Left renal cortex interstitium (tissue), 4 donors: Measurements from ENCODE around the gene MCAT. TPM values are rescaled to one million over a fixed set of nuclear protein-coding genes. Genes with fewer than 3 reads are reported as not detected.
"Not testable (repeated sequence)": the region's sequence is repeated elsewhere in the genome, so short reads cannot be mapped to it uniquely, and the experiment has no call there.

Experiments used
- DNase-seq, 4 donors: peaks; one replicate each; pipeline ENCODE4 v3.0.0-alpha.2; 2013; ENCODE audit warnings: low read depth in 4 of 4, low spot score in 2 of 4, missing footprints in 1 of 4
- polyA plus RNA-seq, 4 donors: library from polyadenylated mRNA; unstranded; fragments of 120-200 nt; gene quantifications; one replicate each; pipeline ENCODE4 v1.2.1, GENCODE V29; 2013; ENCODE audit not compliant: insufficient read length in 4 of 4

Gene MCAT
- polyA plus RNA-seq, 4 donors: 19.8 to 28.3 (median 24.9) TPM

DNA sequence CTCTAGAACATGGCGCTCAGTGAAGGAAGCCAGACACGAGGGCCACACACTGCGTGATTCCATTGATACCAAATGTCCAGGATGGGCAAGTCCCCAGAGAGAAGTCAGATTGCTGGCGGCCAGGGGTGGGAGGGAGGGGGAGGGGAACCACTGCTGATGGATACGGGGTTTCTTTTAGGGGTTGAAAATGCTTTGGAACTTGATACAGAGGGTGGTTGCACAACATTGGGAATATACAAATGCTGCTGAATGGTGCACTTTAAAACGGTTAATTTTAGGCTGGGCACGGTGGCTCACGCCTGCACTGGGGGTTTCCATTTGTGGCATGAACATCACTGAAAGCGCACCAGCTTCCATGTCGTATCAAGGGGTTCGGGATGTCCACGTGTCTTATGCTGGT lies 13.2 kb upstream of the MCAT start:
- DNase-seq: no peak

DNA sequence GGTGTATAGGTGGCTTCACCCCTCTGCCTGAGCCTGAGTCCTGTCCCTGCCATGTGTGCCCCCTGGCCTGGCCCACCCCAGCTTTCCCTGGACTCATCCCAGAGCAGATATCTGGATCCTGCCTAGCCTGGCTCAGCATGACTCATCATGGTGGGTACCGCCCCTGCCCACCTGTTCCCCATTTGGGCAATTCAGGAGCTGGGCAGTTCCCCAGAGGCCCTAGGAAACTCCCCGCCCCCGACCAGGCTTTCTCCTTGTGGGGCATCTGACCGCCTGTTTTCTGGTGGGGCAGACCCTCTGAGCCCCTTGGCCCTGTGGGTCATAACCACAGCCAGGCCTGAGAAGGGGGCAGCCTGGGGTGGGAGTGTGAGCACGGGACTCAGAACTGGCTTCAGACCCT lies 12.6 kb upstream of the MCAT start:
- DNase-seq: no peak

DNA sequence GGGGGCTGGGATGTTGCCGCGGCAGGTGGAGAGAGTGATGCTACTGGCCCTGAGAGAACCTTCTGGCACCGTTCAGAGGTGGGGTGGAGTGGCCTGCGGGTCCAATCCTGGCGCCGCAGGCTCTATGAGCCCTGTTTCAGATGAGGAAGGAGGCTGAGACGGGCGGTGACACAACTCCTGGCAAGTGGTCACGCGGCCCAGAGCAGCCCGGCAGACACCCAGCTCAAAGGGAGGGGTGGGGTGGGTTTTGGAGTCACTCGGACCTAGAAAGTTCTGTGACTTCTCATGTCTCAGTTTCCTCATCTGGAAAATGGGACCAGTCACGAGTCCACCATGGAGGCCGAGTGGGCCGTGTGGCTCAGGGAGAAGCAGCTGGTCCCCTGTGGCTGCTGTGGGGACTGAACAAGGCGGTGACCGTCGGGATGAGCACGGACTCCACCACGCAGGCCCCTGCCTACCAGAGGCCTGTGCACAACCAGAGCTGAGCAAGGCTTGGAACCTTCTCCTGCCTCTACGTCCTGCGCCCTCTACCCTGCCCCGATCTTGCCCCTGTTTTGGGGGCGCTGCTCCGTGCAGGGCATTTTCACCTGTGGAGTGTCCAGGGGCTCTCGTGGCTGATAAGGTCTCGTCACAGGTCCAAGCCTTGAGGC lies 11.8 kb upstream of the MCAT start:
- no peak for DNase-seq

DNA sequence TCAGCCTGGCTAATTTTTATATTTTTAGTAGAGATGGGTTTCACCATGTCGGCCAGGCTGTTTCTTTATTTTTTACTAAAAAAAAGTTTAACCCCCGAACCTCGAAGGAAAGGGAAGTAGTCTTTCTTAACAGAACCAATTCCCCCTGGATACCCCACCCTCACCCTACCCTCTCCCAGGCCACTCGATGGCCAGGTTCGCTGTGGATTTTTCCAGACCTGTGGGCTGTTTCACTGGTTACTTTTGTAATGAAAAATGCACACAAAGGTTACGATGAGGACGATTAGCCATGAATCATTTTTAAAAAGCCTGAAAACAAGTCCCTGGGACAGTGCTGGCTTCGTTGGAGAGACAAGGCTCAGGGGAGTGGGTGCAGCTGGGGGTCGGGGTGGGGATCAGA lies 10.7 kb upstream of the MCAT start:
- DNase-seq: no peak

DNA sequence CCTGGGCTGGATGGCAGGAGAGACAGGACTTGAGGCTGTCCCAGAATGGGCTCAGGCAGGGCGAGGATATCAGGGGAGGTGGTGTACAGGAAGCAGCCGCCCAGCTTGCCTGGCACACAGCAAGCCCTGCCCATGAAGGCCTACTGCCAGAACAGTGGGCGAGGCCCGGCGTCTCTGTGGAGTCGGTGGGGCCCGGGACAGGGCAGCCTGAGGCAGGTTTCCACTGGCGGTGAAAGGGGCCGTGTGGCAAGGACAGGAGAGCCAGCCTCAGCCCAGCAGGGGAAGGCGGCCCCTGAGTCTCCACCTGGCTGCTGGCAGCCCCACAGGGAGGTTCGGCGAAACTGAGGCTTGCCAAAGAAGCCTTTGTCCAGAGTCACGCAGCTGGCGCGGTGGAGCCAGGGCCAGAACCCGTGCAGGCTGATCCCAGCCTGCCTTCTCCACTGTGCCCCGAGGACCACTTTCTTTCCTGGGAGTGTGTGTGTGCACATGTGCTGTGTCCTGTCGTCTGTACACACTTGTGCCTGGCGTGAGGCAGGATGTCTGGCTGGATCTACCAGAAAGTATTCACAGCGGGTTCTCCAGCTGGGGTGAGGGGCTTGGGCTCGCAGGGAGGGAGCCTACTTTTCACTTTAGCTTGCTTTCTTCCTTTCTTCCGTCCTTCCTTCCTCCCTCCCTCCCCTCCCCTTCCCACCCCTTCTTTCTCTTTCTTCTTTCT lies 9.3 kb upstream of the MCAT start:
- DNase-seq: no peak

DNA sequence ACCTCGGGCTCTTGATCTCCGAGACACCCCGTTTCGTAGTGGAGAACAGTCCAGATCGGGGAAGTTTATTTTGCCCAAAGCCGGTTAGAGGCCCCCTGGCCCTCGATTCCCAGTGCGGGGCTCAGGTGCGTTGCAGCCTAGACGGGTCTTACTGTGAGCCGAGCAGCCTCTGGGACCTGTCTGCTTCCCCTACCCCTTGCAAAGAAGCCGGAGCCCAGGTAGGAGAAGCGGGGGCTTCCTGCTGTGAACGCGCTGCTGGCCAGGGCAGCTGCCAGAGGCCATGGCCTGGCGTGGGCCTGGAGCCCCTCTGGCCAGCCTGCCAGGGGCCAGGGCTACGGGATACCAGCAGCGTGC lies 8.8 kb upstream of the MCAT start:
- no peak for DNase-seq

DNA sequence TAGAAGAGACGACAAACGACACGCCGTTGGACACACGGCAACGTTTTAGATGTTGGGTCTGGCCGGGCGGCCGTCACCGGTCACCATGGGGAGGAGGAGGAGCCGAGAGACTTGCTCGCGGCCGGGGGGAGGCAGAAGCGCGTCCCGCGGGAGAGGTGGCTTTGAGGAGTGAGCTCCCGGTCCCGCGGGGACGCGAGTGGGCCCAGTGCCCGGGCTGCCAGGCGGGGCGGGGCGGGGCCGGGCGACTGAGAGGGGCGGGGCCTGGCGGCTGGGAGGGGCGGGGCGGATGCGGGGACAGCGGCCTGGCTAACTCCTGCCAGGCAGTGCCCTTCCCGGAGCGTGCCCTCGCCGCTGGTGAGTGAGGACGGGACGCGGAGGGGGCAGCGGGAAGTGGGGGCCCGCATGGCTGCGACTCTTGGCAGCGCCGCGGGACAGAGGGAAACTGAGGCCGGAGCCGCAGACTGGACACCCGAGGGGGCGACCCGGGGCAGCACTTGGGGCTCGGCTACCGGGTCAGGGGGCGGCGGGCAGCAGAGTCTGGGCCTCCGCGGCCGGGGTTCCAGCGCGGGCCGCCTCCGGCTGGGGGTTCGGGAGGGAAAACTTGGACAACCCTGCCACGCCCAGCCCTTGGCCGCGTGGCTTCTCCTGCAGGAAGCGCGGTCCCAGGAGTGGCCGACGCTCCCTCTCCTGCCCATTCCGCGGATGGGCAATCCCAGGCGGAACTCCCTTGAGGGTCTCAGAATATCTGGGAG lies 8.2 kb upstream of the MCAT start, which contains the start of gene TSPO:
TSS of gene TSPO (plus strand) at position 309 of the 752 bp plus-strand sequence. CDS start 7,680 bp downstream, outside the sequence.
- no peak for DNase-seq

DNA sequence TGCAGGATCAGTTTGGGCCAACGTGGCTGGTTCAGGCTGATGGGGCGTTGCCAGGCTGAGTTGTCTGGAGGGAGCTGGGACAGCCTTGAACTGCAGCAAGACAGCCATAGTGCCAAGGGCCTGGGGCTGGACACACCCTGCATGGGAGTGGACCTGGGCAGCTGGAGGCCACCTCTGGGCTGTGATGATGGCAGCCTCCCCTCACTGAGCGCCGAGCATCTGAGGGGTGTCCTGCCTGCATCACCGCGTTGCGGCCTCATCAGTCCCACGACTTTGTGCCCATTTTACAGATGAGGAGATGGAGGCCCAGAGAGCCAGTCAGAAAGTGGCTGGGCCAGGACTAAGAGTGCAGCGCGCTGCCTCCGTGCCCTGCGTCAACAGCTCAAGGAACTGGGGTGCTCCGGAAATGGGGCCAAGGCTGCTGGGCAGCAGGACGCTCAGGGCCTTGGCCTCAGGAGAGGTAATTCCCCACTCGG lies 7.6 kb upstream of the MCAT start:
- DNase-seq: no peak

DNA sequence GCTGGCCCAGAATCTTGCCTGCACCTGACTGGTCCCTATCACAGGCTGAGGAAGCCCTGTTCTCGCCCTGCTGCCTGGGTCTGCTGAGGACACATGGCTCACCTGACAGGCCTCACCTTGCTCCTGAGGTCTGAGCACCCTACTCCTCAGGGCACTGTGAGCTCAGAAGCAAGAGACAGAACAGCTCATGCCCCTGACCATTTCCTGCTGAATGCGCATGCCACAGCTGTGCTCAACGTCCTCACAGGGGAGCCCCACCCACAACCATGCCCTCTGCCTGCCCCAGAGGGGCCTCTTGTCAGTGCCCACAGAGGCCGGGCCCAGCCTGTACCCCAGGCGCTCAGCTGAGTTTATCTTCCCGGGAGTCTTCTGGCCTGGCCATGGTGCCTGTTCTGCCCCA lies 5.4 kb upstream of the MCAT start:
- DNase-seq: no peak

DNA sequence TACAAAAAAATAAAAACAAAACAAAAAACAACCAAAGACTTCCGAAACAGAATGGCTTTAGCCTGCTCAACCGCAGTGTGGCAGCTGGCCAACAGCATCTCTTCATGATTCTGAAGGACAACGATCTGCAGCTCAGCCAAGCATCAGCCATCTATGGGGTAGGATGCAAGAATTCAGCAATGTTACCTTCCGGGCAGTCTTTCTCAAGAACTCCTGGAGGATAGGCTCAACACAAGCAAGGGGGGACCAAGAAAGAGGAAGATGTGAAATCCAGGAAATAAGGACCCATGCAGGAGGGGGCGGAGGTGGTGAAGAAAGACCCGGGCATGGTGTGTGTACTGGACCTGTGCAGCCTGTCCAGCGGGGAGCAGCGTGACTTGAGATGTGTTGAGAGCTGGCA lies 4.6 kb upstream of the MCAT start:
- no peak for DNase-seq

DNA sequence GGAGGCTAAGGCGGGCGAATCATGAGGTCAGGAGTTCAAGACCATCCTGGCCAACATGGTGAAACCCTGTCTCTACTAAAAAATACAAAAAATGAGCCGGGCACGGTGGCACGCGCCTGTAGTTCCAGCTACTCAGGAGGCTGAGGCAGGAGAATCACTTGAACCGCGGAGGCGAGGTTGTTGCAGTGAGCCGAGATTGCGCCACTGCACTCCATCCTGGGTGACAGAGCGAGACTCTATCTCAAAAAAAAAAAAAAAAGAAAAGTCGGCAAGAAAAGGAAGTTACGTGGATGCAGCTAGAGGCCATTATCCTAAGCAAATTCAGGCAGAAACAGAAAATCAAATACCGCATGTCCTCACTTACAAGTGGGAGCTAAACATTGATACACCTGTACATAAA lies 3.1 kb upstream of the MCAT start:
- not testable (repeated sequence) for DNase-seq

DNA sequence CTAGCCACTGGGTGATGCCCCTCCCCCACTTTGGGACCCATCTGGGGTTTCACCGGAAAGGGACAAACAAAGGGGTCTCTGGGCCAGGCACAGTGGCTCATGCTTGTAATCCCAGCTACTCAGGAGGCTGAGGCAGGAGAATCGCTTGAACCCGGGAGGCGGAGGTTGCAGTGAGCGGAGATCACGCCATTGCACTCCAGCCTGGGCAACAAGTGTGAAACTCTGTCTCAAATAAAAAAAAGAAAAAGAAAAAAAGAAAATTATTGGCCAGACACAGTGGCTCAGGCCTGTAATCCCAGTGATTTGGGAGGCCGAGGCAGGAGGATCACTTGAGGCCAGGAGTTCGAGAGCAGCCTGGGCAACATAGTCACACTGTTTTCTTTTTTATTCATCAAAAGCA lies 2.2 kb upstream of the MCAT start:
- not testable (repeated sequence) for DNase-seq

DNA sequence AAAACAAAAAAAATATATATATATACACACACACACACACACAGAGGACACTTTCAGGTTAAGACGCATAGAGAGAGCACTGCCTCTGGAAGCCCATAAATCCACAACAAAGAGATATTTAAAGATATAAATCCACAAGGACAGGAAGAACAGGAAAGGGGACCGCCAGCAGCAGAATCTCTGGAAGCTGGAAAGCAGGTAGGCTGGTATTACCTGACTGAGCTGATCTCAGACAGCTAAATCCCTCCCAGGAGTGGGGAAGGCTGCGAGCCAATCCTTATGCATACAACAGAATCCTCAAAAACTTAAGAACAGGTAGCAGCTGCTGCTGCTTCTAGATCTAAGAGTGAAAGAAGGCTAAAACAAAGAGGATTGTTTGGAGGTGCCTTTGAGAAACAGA lies 1.8 kb upstream of the MCAT start:
- DNase-seq: no peak

DNA sequence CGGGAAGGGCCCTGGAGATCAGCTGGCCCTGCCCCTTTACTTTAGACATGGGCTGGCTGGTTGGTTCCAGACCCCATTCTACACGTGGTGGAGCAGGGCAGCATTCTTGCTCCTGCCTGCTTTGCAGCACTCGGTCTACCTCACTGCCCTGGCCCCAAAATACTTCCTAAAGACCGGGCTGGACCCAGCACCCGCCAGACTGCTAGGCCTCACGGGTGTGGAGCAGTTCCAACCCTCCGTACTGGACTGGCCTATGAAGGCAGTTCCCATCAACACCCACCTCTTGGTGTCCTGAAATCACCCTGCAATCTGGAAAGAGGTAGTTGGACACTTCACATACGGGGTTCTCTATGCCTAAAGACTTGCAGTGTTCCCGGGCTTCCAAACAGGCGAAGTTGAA lies 6.4 kb downstream of the MCAT start:
- DNase-seq: no peak

DNA sequence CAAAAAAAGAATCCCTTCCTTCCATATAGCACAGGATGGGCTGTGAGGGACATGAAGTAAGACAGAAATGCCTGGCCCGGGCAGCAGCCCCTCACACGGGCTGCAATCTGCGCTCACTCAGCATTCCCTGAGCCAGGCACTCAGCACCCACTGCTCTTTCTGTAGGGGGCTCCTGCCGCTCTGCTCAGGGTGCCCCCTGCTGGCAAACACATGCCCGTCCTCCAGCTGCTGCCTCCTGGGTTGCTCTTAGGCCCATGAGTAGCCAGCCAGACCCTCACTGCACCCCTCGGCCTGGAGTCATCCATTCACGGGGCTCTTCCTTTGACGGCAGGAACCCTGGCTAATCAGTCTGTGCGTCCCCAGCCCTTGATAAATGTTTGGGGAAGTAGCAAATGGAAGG lies 6.9 kb downstream of the MCAT start:
- DNase-seq: no peak

DNA sequence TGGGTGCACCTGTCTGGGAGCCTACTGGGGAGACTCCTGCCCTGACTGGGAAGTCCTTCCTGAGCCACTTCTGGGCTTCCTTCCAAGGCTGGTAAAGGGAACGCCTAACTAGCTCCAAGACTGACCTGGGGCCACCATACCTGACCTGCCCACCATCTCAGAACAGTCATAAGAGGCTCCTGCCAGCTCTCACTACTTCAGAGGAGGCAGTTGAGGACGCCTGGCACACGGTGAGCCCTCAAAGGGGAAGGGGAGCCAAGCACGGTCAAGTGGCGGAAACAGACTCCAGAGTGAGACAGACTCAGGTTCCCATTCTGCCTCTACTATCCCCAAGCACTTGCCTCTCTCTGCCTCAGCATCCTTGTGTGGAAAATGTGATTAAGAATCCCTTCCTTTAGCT lies 7.6 kb downstream of the MCAT start:
- DNase-seq: no peak

DNA sequence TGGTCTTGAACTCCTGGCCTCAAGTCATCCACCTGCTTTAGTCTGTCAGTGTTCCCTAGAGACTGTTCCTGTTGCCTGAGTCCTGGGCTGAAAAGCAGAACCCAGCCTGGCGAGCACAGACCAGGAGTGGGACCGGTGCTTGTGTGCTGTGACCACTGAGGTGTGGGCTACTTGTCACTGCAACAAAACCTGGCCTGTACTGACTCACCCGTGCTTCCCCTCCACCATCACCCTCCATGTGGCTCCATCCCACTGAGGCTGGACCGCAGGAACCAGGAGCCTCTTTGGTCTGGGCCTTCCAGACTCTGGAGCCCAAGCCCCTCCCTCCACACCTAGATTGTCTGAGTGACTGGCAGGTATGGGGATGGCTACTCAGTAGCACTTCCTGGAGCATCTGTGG lies 8.6 kb downstream of the MCAT start:
- DNase-seq: no peak

DNA sequence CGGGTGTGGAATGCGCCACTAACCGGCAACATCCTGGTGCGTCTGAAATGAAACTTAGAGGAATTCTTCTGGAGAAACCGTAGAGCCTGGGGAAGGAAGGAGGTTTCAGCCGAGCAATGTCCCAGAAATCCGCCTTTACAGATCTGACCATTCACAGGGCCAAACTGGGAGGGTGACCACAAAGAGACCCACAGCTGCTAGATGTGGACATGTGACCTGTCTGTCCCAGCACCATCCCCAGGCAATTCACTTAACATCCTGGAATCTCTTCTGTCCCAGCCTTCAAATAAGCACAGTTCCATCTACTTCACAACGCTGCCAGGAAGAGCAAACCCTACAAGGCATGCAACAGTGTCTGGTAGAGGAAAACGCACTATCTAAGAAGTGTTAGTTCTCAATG lies 9.8 kb downstream of the MCAT start:
- no peak for DNase-seq

DNA sequence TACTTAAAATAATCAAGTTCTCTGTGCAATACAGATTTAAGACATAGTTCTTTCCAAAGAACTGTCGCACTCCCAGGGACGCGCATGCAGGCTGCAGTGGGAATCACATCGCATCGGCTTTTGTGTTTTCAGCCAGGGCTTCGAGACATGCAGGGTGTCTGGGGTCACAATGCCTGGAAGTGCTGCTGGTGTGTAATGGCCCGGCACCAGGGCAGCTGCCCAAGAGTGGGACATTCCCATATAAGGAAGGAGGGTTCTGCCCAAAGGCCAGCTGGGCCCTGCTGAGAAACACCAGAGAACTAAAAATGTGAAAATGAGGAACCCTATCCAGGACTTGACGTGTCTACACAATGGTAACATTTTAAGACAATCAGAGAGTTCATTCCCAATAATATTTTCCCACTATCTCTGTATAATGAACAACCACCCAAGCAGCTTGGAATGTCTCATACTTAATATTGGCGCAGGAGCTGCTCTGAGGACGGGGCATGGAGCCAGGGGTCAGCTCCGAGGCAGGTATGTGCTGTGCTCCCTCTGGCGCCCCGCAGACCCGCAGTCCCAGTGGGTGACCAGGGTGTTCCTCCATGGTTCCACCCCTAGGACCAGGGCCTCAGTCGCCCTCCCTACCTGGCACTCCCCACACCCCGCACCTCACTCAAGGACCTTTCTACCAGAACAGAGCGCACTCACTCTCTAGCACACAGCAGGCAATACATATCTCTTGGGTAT lies 11.3 kb downstream of the MCAT start:
- no peak for DNase-seq

DNA sequence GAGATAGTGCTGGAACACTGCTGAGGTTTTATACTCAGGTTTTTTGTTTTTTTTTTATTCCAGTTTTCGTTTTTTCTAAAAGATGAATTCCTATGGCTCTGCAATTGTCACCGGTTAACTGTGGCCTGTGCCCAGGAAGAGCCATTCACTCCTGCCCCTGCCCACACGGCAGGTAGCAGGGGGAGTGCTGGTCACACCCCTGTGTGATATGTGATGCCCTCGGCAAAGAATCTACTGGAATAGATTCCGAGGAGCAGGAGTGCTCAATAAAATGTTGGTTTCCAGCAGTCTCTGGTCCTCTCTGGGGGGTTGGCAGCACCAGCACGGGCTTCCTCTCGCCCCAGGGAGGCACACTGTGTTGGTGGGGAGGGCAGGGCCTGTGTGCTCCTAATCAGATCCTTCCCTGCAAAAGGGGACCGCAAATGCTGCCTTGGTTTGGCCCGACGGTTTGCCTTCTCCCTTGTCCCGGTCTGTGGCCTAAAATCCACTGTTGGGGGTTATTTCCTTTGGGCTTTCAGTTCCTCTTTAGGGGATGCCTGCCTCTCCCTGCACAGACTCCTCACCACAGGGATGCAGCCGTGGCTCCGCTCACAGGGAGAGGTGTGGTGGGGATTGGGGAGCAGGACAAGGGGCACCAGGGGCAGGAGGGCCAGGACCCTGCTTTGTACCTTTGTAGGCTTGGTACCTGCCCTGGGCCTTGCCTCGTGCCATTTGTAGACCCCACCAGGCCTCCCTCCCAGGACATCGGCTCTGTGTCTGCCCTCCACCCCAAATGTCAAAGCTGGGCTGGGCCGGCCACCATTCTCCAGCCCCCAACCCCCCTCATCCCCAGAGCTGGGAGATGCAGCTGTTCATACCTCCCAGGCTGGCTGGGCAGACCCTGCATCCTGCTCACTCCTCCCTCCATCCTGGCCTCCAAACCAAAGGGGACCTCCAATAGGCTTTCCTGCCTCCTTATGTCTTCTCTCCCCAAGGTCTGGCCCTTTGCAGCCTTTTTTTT lies 13.5 kb downstream of the MCAT start:
- no peak for DNase-seq
